GM23248 (cell line): ENCODE measurements around the gene PPFIA1. TPM values are rescaled to one million over a fixed set of nuclear protein-coding genes. Genes with fewer than 3 reads are reported as not detected.
"Not testable (repeated sequence)": the region's sequence is repeated elsewhere in the genome, so short reads cannot be mapped to it uniquely, and the experiment has no call there.

Source experiments
- DNase-seq: peaks from one replicate; pipeline ENCODE4 v3.0.0-alpha.2; 2015
- H2AFZ ChIP-seq: fragments of 200-600 bp; sonication (generic); 2 replicates; pipeline ENCODE4 v1.6.1; 2016; ENCODE audit warnings: antibody characterized with exemption
- H3F3A ChIP-seq: fragments of 200-600 bp; sonication (generic); 2 replicates; pipeline ENCODE4 v1.6.1; 2016; ENCODE audit warnings: mild to moderate bottlenecking, antibody characterized with exemption, mixed run types; ENCODE audit not compliant: insufficient read depth
- H3K27ac ChIP-seq: fragments of 200-600 bp; sonication (generic); 2 replicates; pipeline ENCODE4 v1.5.1; 2016; ENCODE audit warnings: mild to moderate bottlenecking
- H3K27me3 ChIP-seq: fragments of 200-600 bp; sonication (generic); replicated peaks from 2 replicates; pipeline ENCODE4 v1.6.1; 2016; ENCODE audit warnings: mild to moderate bottlenecking; ENCODE audit not compliant: insufficient read depth
- H3K36me3 ChIP-seq: fragments of 200-600 bp; sonication (generic); 2 replicates; pipeline ENCODE4 v1.6.1; 2016; ENCODE audit warnings: low read depth, mild to moderate bottlenecking
- H3K4me1 ChIP-seq: fragments of 200-600 bp; sonication (generic); 2 replicates; pipeline ENCODE4 v1.6.1; 2016; ENCODE audit warnings: mild to moderate bottlenecking; ENCODE audit not compliant: insufficient read depth
- H3K4me2 ChIP-seq: fragments of 200-600 bp; sonication (generic); one replicate; pipeline ENCODE4 v1.6.1; 2016; ENCODE audit warnings: mild to moderate bottlenecking; ENCODE audit not compliant: unreplicated experiment
- H3K4me3 ChIP-seq: fragments of 200-600 bp; sonication (generic); 2 replicates; pipeline ENCODE4 v1.5.1; 2016; ENCODE audit warnings: mild to moderate bottlenecking
- H3K79me2 ChIP-seq: fragments of 200-600 bp; sonication (generic); 2 replicates; pipeline ENCODE4 v1.6.1; 2016; ENCODE audit warnings: mild to moderate bottlenecking; ENCODE audit not compliant: insufficient read depth
- H3K9ac ChIP-seq: fragments of 200-600 bp; sonication (generic); 2 replicates; pipeline ENCODE4 v1.6.1; 2016; ENCODE audit warnings: mild to moderate bottlenecking
- H3K9me2 ChIP-seq: fragments of 200-600 bp; sonication (generic); 2 replicates; pipeline ENCODE4 v1.6.1; 2016; ENCODE audit warnings: mixed run types, mild to moderate bottlenecking, moderate library complexity; ENCODE audit not compliant: insufficient read depth
- H3K9me3 ChIP-seq: fragments of 200-600 bp; sonication (generic); one replicate; pipeline ENCODE4 v1.6.1; 2017; ENCODE audit warnings: low read depth
- H4K20me1 ChIP-seq: fragments of 200-600 bp; sonication (generic); 2 replicates; pipeline ENCODE4 v1.6.0; 2016; ENCODE audit not compliant: insufficient read depth
- EZH2 ChIP-seq: fragments of 200-600 bp; sonication (generic); IDR thresholded peaks from 2 replicates; pipeline ENCODE4 v1.6.1; 2018; ENCODE audit warnings: antibody characterized with exemption, mild to moderate bottlenecking; ENCODE audit not compliant: insufficient read depth, poor library complexity, severe bottlenecking
- EZH2phosphoT487 ChIP-seq: fragments of 200-600 bp; sonication (generic); IDR thresholded peaks from 2 replicates; pipeline ENCODE4 v1.6.1; 2018; ENCODE audit warnings: antibody characterized with exemption, moderate library complexity, mild to moderate bottlenecking, low read depth; ENCODE audit not compliant: insufficient read depth
- WGBS, 2 experiments: methylation state at CpG; one replicate each; pipeline ENCODE4 v1.1.6; 2015 to 2017; ENCODE audit warnings: low lambda C conversion rate in 2 of 2, low coverage in 1 of 2; ENCODE audit errors: missing lambda C conversion rate in 2 of 2; 5-methylcytosine and 5-hydroxymethylcytosine counted together
- in situ Hi-C: fragments of 300-500 bp; cut with MboI; formaldehyde crosslinking; loops from 2 replicates; pipeline ENCODE4 v1.15.0; 2020
- polyA plus RNA-seq: library from polyadenylated mRNA; unstranded; fragments of >200 nt; fragmentation: Nextera tagmentation; extraction: Ambion mirVana; gene quantifications from 2 replicates; pipeline ENCODE4 v1.2.1, GENCODE V29; 2016
- total RNA-seq: library from RNA; depleted of rRNA; stranded (reverse); fragments of >200 nt; shearing (Covaris generic); gene quantifications from 2 replicates; pipeline ENCODE4 v1.2.3, GENCODE V29; 2014

The PPFIA1 gene
- total and polyA plus RNA-seq, 2 experiments from 2014 or later = 22.8 to 36.9 TPM

GRCh38 chr11:70252844-70253243 is 17.6 kb upstream of the PPFIA1 start:
- Histone ChIP-seq H3K4me2 (no peak overlapping the region), H3K4me1 (no peaks in the 10 kb centered on the region), H3K4me3 (no peak overlapping the region), H3K36me3 (no peaks in the 10 kb centered on the region), H3K9me2 (no peaks in the 10 kb centered on the region), H2AFZ (no peak overlapping the region), H3K27ac (no peak overlapping the region), H4K20me1 (no peaks in the 10 kb centered on the region), H3F3A (no peaks in the 10 kb centered on the region), H3K79me2 (no peaks in the 10 kb centered on the region), H3K9me3 (no peaks in the 10 kb centered on the region), H3K27me3 (peaks cover 32% of the 10 kb centered on the region), H3K9ac (no peak overlapping the region)
- DNase-seq = no peak
- in situ Hi-C loops = no loop called here
- 85 to 89% methylated on average over 12 of the region's 12 CpGs for WGBS, 2 experiments
- TF ChIP-seq EZH2 (no peak), EZH2phosphoT487 (no peak)

GRCh38 chr11:70255477-70256116 is 14.9 kb upstream of the PPFIA1 start:
- Histone ChIP-seq H3K36me3 (no peaks in the 10 kb centered on the region), H4K20me1 (no peaks in the 10 kb centered on the region), H3K27me3 (peaks cover 20% of the 10 kb centered on the region), H3K9ac (no peak overlapping the region), H3K4me1 (no peaks in the 10 kb centered on the region), H3K27ac (no peak overlapping the region), H3K4me3 (no peak overlapping the region), H3K9me2 (no peaks in the 10 kb centered on the region), H3F3A (no peaks in the 10 kb centered on the region), H2AFZ (no peak overlapping the region), H3K9me3 (no peaks in the 10 kb centered on the region), H3K4me2 (no peak overlapping the region), H3K79me2 (no peaks in the 10 kb centered on the region)
- in situ Hi-C loops = no loop called here
- DNase-seq = no peak
- WGBS, 2 experiments = 26 to 28% methylated on average over 12 of the region's 12 CpGs
- TF ChIP-seq EZH2phosphoT487 (no peak), EZH2 (no peak)

- H2AFZ ChIP-seq, H4K20me1 ChIP-seq, H3K36me3 ChIP-seq, H3K4me2 ChIP-seq, H3K27ac ChIP-seq, H3K9me3 ChIP-seq, in situ Hi-C loops, H3K79me2 ChIP-seq, H3K9ac ChIP-seq, H3K4me3 ChIP-seq, H3K9me2 ChIP-seq, H3K4me1 ChIP-seq, DNase-seq, H3F3A ChIP-seq: not testable (repeated sequence)
- peaks cover 16% of the 10 kb centered on the region for H3K27me3 ChIP-seq
- WGBS, 2 experiments = 56 to 82% methylated on average over 1 to 2 of the region's 2 CpGs
These were observed 11.4 kb upstream of the PPFIA1 start for GRCh38 chr11:70259077-70259476.

- no peaks in the 10 kb centered on the region for H3K9me3 ChIP-seq
- H3K27me3 ChIP-seq = peaks cover 21% of the 10 kb centered on the region
- no peaks in the 10 kb centered on the region for H3K9me2 ChIP-seq
- H3F3A ChIP-seq = no peaks in the 10 kb centered on the region
- in situ Hi-C loops = no loop called here
- H2AFZ ChIP-seq = no peak overlapping the region
- no peak for TF ChIP-seq EZH2
- TF ChIP-seq EZH2phosphoT487 = no peak
- H4K20me1 ChIP-seq = no peaks in the 10 kb centered on the region
- DNase-seq = no peak
- no peak overlapping the region for H3K27ac ChIP-seq
- H3K4me2 ChIP-seq = no peak overlapping the region
- H3K9ac ChIP-seq = no peak overlapping the region
- no peaks in the 10 kb centered on the region for H3K36me3 ChIP-seq
- H3K79me2 ChIP-seq = no peaks in the 10 kb centered on the region
- no peaks in the 10 kb centered on the region for H3K4me1 ChIP-seq
- 70 to 81% methylated on average over 6 of the region's 6 CpGs for WGBS, 2 experiments
- H3K4me3 ChIP-seq = no peak overlapping the region
These were observed 7.5 kb upstream of the PPFIA1 start for GRCh38 chr11:70262951-70263350.

GRCh38 chr11:70263363-70263762 is 7.1 kb upstream of the PPFIA1 start:
- in situ Hi-C loops = no loop called here

More at GRCh38 chr11:70263363-70263762, 7.1 kb upstream of the PPFIA1 start:
- peaks cover 23% of the 10 kb centered on the region for H3K27me3 ChIP-seq
- H3K79me2 ChIP-seq = no peaks in the 10 kb centered on the region
- no peak for DNase-seq
- no peak overlapping the region for H3K4me3 ChIP-seq
- H3K9me2 ChIP-seq = no peaks in the 10 kb centered on the region
- H3F3A ChIP-seq = no peaks in the 10 kb centered on the region
- 89 to 90% methylated on average over 7 of the region's 7 CpGs for WGBS, 2 experiments
- H2AFZ ChIP-seq = no peak overlapping the region
- TF ChIP-seq EZH2 (no peak), EZH2phosphoT487 (no peak)
- no peak overlapping the region for H3K4me2 ChIP-seq
- H3K27ac ChIP-seq = no peak overlapping the region
- no peaks in the 10 kb centered on the region for H4K20me1 ChIP-seq
- H3K36me3 ChIP-seq = no peaks in the 10 kb centered on the region
- no peaks in the 10 kb centered on the region for H3K4me1 ChIP-seq
- no peak overlapping the region for H3K9ac ChIP-seq
- no peaks in the 10 kb centered on the region for H3K9me3 ChIP-seq
